Measurements from ENCODE around the gene MAPK8IP2.

The MAPK8IP2 gene

GRCh38 chr22:50600538-50600937 lies at the start of gene MAPK8IP2:
Gene MAPK8IP2, plus strand, starts transcription at chr22:50600793. Its CDS starts 26 bp downstream, at chr22:50600819.
- Histone ChIP-seq H3K9ac (peak within 1 kb of the TSS; percentile 19), H2AFZ (peak within 1 kb of the TSS; percentile 60), H3K27me3 (ENCODE audit: control insufficient read depth, insufficient read depth, low read length) (no peaks in the 10 kb centered on the region), H3K4me3 (ENCODE audit: low read depth, low read length) (peak within 1 kb of the TSS; percentile 26), H3K79me2 (no peaks in the 10 kb centered on the region), H3K4me2 (ENCODE audit: low read length) (peak within 1 kb of the TSS; percentile 66), H3K9me3 (ENCODE audit: control insufficient read depth, low read length) (no peaks in the 10 kb centered on the region), H3K27ac (peak within 1 kb of the TSS; percentile 71), H3K36me3 (ENCODE audit: control insufficient read depth, insufficient read depth, low read length) (no peaks in the 10 kb centered on the region), H3K4me1 (no peaks in the 10 kb centered on the region)
- TF ChIP-seq CTCF (IDR thresholded peaks at IDR 0.05), result no peak

DNA sequence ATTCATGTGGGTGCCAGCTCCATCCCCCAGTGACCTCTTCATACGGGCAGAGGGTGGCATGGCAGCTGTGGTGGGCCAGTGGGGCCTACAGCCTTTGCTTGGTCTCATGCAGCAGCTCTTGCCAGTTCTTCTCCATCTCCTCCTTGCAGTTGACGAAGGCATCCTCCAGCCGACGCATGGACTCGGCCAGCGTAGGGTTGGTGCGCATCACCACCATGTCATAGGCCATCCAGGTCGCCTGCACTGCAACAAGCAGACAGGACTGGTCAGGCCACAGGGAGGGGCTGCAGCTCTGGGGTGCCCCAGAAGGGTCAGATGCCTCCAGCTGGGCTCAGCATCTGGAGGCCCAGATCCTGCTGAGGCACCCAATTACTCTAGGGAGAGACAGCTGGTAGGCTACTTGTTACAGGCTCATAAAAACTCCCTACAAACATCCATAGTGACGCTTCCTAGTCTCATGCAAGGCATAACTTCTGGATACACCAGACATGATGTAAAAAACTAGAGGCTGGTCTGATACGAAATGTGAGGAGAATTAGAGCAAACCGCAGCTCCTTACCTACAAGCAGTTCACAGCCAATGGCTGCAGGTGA lies 49.3 kb upstream of the MAPK8IP2 start:
- Histone ChIP-seq H3K79me2 (no peaks in the 10 kb centered on the region), H2AFZ (no peak overlapping the region), H3K4me2 (ENCODE audit: low read length) (no peak overlapping the region), H3K9me3 (ENCODE audit: control insufficient read depth, low read length) (no peaks in the 10 kb centered on the region), H3K9ac (no peak overlapping the region), H3K4me1 (no peaks in the 10 kb centered on the region), H3K36me3 (ENCODE audit: control insufficient read depth, insufficient read depth, low read length) (no peaks in the 10 kb centered on the region), H3K4me3 (ENCODE audit: low read depth, low read length) (no peak overlapping the region), H3K27me3 (ENCODE audit: control insufficient read depth, insufficient read depth, low read length) (no peaks in the 10 kb centered on the region), H3K27ac (no peak overlapping the region)
- no peak for TF ChIP-seq CTCF (IDR thresholded peaks at IDR 0.05)

DNA sequence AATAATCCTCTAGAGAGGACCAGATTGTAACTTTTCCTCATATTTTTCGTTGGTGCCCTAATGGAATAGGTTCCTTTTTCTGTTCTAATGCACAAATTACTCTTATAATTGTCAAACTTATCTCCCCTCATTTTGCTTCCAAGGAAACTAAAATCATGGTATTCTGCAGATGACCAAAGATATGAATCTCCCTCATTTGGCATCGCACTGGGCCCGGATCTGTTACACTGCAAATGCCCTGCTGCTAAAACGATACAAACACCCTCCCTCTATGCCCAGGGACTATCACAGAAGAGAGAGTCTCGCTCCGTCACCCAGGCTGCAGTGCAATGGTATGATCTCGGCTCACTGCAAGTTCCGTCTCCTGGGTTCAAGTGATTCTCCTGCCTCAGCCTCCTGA lies 47.3 kb upstream of the MAPK8IP2 start:
- H2AFZ ChIP-seq, result no peak overlapping the region
- H3K9me3 ChIP-seq (ENCODE audit: control insufficient read depth, low read length), result no peaks in the 10 kb centered on the region
- no peaks in the 10 kb centered on the region for H3K36me3 ChIP-seq (ENCODE audit: control insufficient read depth, insufficient read depth, low read length)
- no peak overlapping the region for H3K4me3 ChIP-seq (ENCODE audit: low read depth, low read length)
- no peak overlapping the region for H3K4me2 ChIP-seq (ENCODE audit: low read length)
- no peak for TF ChIP-seq CTCF (IDR thresholded peaks at IDR 0.05)
- H3K79me2 ChIP-seq, result no peaks in the 10 kb centered on the region
- no peak overlapping the region for H3K9ac ChIP-seq
- no peak overlapping the region for H3K27ac ChIP-seq
- no peaks in the 10 kb centered on the region for H3K4me1 ChIP-seq
- no peaks in the 10 kb centered on the region for H3K27me3 ChIP-seq (ENCODE audit: control insufficient read depth, insufficient read depth, low read length)

- Histone ChIP-seq H3K27me3 (ENCODE audit: control insufficient read depth, insufficient read depth, low read length) (no peaks in the 10 kb centered on the region), H3K4me2 (ENCODE audit: low read length) (no peak overlapping the region), H3K27ac (no peak overlapping the region), H3K9ac (no peak overlapping the region), H3K36me3 (ENCODE audit: control insufficient read depth, insufficient read depth, low read length) (no peaks in the 10 kb centered on the region), H3K9me3 (ENCODE audit: control insufficient read depth, low read length) (no peaks in the 10 kb centered on the region), H3K79me2 (no peaks in the 10 kb centered on the region), H3K4me3 (ENCODE audit: low read depth, low read length) (no peak overlapping the region), H3K4me1 (no peaks in the 10 kb centered on the region), H2AFZ (no peak overlapping the region)
- TF ChIP-seq CTCF (IDR thresholded peaks at IDR 0.05), result no peak
Observed at GRCh38 chr22:50556703-50557102, 43.9 kb upstream of the MAPK8IP2 start.

DNA sequence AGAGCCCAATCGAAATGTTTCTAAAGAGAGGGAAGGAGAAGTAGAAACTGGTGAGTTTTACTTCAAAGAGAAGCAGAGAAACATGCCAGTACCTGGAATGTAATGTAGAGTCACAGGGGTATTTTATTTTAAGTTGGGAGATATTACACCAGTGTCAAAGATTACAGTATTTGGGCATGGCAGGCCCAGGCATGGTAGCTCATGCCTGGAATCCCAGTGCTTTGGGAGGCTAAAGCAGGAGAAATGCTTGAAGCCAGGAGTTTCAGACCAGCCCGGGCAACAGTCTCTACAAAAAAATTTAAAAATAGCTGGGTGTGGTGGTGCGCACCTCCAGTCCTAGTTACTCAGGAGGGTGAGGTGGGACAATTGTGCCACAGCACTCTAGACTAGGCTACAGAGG lies 40.6 kb upstream of the MAPK8IP2 start:
- Histone ChIP-seq H3K27me3 (ENCODE audit: control insufficient read depth, insufficient read depth, low read length) (no peaks in the 10 kb centered on the region), H3K79me2 (no peaks in the 10 kb centered on the region), H3K9me3 (ENCODE audit: control insufficient read depth, low read length) (no peaks in the 10 kb centered on the region), H3K36me3 (ENCODE audit: control insufficient read depth, insufficient read depth, low read length) (no peaks in the 10 kb centered on the region), H3K9ac (no peak overlapping the region), H3K4me1 (no peaks in the 10 kb centered on the region), H3K27ac (no peak overlapping the region), H2AFZ (no peak overlapping the region), H3K4me3 (ENCODE audit: low read depth, low read length) (no peak overlapping the region), H3K4me2 (ENCODE audit: low read length) (no peak overlapping the region)
- no peak for TF ChIP-seq CTCF (IDR thresholded peaks at IDR 0.05)

All from parathyroid adenoma (tissue), 2 donors.